AML-193 (cell line): Measurements from ENCODE around the gene PRRC2B.
"Not testable (repeated sequence)": the region's sequence is repeated elsewhere in the genome, so short reads cannot be mapped to it uniquely, and the experiment has no call there.

Experiments
- DNase-seq, 2 experiments: peaks; one replicate each; lab custom pipeline; 2025; lab: John Stamatoyannopoulos, UW

Gene PRRC2B

DNA sequence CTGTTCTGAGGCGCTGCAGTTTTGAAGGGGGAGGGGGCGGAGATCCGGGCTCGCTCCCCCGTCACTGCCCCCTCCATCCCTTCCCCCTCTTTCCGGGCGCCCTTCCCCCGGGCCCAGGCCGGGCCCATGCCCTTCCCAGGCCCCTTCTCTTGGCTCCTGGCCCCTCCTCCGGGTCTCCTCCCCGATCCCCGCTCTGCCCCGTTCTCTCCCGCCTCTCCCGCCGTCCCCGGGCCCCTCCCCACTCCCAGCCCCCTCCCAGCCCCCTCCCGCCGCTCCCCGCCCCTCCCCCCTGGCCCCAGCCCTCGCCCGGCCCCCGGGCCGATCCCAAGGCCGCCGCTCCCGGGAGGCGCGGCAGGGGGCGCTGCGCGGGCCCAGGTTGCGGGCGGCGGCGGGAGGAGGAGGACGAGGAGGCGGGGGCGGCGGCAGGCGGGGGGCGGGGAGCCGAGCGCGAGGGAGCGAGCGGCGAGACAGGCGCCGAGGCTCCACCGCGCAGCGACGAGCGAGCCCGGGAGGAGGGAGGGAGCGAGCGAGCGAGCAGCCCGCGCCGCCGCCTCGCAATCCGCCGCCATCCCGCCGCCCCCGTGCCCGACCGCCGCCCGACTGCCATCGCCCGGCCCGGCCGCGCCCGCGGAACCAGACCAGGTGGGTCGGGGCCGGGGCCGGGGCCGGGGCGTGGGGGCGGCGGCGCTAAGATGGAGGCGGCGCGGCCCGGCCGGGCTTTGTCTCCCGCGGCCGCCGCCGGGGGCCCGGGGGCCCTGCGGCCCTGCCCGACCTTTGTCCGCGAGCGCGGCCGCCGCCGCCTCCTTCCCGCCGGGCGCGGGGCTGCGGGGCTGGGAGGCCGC, at the start of gene PRRC2B:
TSS of gene PRRC2B (plus strand) at position 465 of the 842 bp plus-strand sequence. CDS start 36,059 bp downstream, outside the sequence.
- DNase-seq: peak; percentile 42 to 51

GRCh38 chr9:131344931-131345535, 48.9 kb upstream of the PRRC2B start:
- not testable (repeated sequence) for DNase-seq

DNA sequence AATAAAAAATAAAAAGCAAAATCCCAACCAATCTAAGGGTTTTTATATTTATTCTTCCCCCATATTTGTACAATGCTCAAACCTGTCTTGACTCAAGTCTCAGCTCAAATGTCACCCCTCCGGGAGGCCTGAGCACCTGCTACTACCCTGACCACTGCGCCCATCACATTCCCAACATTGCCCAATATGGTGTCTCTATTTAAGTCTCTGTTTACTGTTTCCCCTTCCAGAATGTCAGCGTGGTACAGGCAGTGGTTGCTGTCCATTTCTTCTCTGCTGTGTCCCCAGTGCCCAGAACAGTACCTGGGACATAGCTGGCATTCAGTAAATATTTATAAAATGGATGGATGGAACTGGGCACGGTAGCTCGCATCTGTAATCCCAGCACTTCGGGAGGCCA, 47.3 kb upstream of the PRRC2B start:
- DNase-seq: no peak

DNA sequence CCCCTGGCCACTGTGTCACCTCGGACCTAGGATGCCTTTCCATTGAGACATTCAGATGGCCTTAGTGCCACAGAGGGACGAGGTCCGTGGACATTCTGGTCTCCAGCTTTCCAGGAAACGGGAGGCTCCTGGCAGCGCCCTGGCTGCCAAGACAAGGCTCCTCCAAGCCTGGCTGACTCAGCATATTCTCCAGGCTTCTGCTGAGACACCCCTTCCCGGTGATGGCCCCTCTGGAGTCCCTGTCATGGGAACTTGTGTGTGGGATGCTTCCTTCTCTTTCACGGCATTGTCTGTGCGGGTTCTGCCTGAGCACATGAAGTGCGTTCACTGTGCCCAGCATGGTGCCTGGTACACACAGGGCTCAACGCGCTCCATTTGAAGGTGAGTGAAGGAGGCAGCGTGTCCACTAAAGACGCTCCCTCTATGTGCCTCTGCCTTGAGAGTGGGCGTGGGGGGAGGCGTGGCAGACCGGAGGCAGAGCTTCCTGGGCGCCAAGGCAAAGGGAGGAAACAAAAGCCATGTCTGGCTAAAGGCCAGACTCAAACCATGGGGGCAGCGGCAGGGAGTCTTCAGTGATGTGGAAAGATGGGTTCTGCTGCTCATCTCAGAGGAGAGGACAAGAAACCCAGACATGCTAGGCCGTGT, 46.4 kb upstream of the PRRC2B start:
- no peak for DNase-seq

DNA sequence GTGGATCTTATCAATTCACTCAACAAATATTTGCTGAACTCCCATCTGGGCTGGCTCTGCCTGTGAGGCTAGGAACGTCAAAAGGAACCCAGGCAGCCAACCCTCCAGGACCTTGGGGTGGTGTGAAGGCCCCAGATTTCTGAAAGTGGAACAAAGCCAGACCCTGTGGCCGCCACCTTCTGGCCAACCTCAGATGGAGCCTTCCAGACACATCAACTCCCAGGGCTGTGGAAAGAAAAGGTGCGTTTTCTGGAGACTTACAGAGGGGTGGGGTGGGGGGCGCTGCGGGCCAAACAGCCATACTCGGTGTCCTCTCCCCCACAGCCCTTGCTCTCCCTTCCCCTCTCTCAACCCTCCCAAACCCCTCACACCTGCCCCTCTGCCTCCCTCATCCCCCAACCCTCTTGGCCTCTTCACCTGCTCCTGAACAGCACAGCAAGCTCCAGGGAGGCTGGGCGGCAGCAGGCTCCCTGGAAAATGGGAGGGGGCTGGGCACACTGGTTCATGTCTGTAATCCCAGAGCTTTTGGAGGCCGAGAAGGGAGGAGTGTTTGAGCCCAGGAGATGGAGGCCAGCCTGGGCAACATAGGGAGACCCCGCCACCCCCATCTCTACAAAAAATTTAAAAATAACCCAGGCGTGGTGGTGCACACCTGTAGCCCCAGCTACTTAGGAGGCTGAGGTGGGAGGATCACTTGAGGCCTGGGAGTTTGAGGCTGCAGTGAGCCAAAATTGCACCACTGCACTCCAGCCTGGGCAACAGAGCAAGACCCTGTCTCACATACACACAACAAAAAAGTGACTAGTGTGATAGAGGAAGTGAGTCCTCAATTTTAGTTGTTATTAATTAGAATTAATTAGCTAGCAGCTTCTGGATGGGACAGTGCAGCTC, 45.0 kb upstream of the PRRC2B start:
- no peak for DNase-seq

DNA sequence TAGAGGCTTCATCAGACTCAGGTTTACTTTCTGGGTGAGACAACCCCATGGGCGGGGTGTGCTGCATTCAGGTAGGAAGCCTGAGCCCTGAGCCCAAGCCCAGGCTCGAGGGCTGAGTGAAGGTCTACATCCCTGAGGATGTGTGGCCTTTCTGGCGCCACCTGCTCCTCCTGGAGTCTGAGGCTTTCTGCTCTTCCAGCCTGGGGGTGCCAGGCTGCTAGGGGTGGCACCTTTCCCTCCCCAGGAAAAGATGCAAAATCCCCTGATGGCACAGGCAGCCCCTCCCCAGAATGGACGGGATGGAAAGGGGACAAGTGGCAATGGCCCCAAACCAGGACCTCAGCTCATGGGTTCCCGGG, 44.4 kb upstream of the PRRC2B start:
- no peak for DNase-seq

DNA sequence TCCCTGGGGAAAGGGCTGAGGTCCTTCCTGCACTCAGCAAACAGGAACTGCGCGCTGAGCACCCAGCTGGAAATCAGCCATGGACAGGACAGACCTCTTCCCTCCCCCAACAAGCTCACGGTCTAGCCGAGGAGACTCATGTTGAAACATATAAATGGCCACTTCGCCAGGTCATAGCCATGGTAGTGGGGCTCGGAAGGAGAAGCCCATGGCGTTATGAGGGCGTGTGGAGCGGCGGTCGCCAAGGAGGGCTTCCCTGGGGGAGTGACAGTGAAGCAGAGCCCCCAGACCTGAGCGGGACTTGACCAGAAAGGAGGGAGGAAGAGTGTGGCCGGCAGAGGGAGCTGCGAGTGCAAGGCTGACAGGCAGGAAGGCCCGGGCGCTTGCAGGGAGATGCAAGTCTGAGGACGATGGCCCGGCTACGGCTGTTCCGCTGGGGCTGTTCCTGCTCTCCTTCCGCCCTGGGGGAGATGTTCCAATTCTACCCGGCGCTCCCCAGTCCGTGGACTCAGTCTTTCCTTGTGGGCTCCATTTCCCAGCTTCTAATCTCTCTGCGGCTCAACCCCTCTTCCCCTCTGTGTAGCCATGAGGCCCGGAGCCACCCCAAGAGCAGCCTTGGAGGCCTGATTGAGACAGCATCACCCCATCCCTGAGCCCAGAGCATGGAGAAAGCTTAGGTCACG, 43.9 kb upstream of the PRRC2B start:
- DNase-seq: peak; percentile 75 to 79

DNA sequence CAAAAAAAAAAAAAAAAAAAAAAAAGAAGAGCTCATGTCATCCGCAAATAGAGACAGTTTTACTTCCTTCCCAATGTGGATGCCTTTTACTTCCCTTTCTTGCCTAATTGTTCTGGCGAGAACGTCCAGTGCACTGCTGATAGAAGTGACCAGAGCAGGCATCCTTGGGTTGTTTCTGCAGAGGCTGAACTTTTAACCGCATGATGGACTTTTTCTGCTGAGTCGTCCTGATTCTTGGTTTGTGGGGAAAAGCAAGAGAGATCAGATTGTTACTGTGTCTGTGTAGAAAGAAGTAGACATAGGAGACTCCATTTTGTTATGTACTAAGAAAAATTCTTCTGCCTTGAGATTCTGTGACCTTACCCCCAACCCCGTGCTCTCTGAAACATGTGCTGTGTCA, 37.4 kb upstream of the PRRC2B start:
- DNase-seq: peak; percentile 90 to 94

GRCh38 chr9:131358556-131358955, 35.3 kb upstream of the PRRC2B start:
- DNase-seq: no peak

GRCh38 chr9:131361202-131361833, 32.6 kb upstream of the PRRC2B start:
- DNase-seq: peak in 1 of 2 experiments; percentile 26

DNA sequence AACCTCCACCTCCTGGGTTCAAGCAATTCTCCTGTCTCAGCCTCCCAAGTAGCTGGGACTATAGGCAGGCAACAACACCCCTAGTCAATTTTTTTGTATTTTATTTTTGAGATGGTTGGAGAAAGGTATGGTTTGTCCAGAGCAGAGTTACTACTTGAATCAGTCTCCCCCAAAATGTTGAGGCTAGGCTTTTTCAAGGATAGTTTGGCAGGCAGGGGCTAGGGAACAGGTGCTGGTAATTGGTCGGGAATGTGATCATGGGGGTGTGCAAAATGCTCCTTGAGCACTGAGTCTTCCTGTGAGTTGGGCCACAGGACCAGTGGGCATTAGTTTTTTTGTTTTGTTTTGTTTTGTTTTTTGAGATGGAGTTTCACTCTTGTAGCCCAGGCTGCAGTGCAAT, 28.3 kb upstream of the PRRC2B start:
- no peak for DNase-seq

- no peak for DNase-seq
These were observed 27.0 kb upstream of the PRRC2B start for GRCh38 chr9:131366761-131367401.

DNA sequence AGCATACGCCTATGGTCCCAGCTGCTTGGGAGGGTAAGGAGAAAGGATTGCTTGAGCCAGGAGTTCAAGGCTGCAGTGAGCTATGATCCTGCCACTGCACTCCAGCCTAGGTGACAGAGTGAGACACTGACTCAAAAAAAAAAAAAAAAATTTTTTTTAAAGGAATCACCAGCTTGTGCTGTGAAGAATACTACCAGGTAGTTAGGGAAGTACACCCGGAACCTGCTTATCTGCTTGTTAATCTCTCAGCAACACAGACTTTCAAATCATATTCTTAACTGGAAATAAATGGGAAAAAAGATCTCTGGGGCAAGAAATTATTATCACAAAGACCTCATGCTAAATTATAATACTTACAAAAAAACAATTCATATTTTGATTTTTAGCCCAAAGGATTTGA, 26.4 kb upstream of the PRRC2B start:
- DNase-seq: no peak

DNA sequence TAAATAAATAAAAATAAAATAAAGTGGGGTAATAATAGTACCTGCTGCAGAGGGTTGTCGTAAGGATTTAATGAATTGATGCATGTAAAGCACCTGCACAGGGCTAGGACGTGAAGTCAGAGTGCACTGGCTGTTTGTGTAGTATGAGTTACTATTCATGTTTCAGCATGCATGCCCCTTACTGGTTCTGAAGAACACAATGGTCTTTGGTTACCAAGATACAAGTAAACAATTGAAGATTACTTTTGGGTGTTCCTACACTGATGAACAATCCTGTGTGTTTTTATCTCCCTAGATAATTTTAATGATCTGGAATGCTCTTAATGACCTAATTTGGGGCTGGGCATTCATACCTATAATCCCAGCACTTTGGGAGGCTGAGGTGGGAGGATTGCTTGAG, 23.2 kb upstream of the PRRC2B start:
- DNase-seq: no peak

DNA sequence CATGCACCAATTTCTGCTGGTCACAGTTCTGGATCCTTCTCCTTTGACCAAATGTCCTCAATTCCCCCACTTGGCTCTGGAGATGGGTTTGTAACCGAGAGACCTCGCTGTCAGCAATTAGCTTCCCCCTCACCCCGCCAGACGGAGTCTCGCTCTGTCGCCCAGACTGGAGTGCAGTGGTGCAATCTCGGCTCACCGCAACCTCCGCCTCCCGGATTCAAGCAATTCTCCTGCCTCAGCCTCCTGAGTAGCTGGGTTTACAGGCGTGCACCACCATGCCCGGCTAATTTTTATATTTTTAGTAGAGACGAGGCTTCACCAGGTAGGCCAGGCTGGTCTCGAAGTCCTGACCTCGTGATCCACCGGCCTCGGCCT, 21.3 kb upstream of the PRRC2B start:
- DNase-seq: not testable (repeated sequence)

DNA sequence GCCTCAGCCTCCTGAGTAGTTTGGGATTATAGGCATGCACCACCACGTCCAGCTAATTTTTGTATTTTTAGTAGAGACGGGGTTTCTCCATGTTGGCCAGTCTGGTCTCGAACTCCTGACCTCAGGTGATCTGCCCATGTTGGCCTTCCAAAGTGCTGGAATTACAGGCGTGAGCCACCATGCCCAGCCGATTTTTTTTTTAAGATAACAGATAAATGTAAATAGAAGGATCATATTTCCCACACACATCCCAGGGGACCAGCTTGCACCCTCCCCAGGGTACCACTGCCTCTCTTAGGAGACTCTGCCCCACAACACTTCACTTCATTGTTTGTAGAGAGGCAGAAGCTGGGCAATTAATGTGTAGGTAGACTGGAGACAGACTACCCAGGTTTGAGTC, 19.2 kb upstream of the PRRC2B start:
- not testable (repeated sequence) for DNase-seq

DNA sequence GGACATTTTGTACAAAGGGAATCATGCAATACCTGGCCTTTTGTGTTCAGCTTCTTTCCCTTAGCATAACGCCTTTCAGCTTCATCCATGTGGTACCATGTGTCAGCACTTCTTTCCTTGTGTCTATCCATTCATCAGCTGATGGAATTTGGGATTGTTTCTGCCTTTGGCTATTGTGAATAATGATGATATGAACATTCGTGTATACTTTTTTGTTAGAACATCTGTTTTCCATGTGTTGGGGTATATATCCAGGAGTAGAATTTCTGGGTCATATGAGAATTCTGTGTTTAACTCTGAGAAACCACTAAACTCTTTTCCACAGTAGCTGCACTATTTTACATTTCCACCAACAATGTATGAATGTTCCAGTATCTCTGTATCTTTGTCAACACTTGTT, 14.8 kb upstream of the PRRC2B start:
- DNase-seq: no peak

DNA sequence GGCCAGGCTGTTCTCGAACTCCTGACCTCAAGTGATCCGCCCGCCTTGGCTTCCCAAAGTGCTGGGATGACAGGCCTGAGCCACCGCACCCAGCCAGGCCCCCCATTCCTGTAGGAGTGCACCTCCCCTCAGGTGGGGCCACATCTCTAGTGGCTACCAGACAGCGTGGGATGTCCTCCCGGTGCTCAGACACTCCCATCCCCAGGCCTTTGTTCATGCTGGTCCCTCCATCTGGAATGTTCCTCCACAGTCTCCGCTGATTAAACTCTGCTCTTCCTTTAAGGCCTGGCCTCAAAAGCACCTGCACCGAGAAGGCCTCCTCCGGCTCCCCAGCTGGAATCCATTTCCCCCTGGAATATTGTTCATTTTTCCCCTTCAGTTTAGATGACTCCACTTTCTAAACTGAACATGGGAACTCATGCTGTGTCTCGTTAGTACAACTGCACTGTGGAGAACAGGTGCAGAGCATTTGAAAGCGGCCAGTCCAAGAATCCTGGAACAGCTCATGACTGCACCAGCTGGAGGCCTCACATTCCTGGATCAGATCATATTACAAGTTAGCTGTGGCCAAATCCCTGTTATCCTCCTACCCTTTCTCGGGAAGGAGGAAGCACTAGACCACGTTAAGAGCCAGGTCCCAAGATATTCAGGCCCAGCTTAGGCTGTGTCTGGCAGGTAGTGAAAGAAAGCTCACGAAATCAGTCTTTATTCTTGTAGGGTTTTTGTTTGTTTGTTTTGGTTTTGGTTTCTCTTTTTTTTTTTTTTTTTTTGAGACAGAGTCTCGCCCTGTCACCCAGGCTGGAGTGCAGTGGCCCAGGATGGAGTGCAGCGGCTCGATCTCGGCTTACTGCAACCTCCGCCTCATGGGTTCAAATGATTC, 10.8 kb upstream of the PRRC2B start:
- no peak for DNase-seq

DNA sequence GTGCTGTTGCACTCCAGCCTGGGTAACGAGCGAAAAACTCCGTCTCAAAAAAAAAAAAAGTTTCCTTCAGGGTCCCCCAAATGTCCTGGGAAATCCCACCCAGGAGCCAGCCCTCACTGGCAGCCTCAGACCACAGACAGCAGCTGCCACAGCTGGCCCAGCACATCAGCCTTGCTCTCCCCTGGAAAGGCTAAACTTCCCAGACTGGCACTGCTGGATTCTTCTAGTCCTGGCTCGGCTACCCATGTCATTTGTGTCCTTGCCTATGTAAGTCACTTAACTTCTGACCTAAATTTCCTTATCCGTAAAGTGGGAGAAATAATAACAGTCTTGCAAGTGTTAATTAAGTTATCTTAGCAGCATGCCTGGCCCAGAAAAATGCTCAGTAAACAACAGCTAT, 8.6 kb upstream of the PRRC2B start:
- no peak for DNase-seq

DNA sequence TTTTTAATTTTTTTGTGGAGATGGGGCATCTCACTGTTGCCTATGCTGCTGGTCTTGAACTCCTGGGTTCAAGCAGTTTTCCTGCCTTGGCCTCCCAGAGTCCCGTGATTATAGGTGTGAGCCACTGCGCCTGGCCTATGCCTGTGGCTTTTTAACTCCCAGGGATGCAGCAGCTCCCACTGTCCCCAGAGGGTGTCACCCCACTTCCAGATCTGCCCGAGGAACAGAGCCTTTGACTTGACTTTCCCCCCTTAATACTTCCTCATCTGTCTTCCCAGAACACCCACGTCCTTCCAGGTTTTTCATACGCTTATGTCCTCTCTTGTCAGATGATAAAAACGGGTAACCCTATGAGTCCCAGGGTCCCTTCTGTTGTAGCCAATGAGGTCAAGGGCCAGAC, 7.6 kb upstream of the PRRC2B start:
- no peak for DNase-seq
